HL-60 (cell line): ENCODE results near the gene SLC39A6.

Experiments
- POLR2AphosphoS5 ChIP-seq: IDR thresholded peaks from 2 replicates; pipeline ENCODE4 v1.6.1; 2012; ENCODE audit warnings: low read depth
- TF ChIP-seq, protein P1 (sequence below): IDR thresholded peaks from one replicate; pipeline ENCODE4 v1.5.1; 2011; ENCODE audit warnings: low read length, control low read depth, inconsistent platforms; ENCODE audit not compliant: insufficient read depth

DNA sequence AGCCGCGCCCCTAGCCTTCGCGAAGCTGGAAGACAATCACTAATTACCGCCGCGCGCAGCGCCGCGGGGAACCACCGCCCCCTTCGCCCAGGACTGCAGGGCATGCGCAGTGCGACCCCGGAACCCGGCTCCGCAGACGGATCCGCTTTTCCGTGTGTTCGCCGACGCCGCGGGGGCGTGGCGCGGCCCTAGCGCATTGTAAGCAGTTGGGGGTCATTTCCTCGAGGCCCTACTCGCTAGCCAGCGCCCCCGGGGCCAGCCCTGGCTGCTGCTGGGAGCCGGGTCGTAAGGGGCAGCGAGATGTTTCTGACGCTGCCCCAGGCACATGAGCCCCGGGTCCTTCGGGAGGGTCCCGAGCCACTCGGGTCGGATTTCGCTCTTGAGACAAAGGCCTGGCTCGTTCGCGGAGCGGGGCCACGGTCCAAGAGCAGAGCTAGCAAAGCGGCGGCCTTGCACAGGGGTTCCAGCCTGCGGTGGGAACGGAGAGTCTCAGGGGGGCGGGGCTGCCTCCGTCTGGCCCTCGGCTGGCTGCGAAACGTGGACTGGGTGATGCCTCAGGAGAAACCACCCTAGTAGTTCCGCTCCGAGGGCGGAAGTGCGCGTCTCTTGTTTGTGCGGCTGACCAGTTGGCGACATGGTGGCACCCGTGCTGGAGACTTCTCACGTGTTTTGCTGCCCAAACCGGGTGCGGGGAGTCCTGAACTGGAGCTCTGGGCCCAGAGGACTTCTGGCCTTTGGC lies at the start of gene SLC39A6, which contains the start of gene ELP2:
- TF ChIP-seq, protein P1, sequence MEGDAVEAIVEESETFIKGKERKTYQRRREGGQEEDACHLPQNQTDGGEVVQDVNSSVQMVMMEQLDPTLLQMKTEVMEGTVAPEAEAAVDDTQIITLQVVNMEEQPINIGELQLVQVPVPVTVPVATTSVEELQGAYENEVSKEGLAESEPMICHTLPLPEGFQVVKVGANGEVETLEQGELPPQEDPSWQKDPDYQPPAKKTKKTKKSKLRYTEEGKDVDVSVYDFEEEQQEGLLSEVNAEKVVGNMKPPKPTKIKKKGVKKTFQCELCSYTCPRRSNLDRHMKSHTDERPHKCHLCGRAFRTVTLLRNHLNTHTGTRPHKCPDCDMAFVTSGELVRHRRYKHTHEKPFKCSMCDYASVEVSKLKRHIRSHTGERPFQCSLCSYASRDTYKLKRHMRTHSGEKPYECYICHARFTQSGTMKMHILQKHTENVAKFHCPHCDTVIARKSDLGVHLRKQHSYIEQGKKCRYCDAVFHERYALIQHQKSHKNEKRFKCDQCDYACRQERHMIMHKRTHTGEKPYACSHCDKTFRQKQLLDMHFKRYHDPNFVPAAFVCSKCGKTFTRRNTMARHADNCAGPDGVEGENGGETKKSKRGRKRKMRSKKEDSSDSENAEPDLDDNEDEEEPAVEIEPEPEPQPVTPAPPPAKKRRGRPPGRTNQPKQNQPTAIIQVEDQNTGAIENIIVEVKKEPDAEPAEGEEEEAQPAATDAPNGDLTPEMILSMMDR = no peak
- TF ChIP-seq POLR2AphosphoS5 = peak; percentile 93
